DND-41 (cell line): Measurements from ENCODE around the gene FNBP1L.

Source experiments
- CTCF ChIP-seq: IDR thresholded peaks from 2 replicates; pipeline ENCODE4 v1.5.1; 2012; ENCODE audit warnings: borderline replicate concordance, low read length, moderate library complexity, mild to moderate bottlenecking; ENCODE audit not compliant: poor library complexity, severe bottlenecking; ENCODE audit errors: extremely low read depth
- EZH2 ChIP-seq: IDR thresholded peaks from 3 replicates; pipeline ENCODE4 v1.6.1; 2012; ENCODE audit warnings: borderline replicate concordance, low read depth, mild to moderate bottlenecking, moderate library complexity, low read length, inconsistent platforms; ENCODE audit not compliant: severe bottlenecking

DNA sequence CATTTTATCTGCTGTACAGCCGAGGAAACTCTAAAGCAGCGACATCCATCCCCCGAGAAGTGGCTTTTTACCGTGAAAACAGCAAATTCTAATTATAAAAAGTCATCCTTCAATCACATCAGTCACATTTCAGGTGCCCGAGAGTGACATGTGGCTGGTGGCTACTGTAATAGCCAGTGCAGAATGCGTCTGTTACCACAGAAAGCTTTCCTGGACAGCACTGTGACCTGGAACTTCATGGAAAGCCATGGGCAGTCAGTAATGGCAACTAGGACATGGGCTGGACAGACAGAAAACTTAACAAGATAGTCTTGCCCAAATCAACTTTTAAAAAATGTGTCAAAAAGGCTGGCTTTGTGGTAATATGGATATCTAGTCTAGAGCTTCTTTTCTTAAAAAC, 127.1 kb downstream of the FNBP1L start:
- TF ChIP-seq CTCF (no peak), EZH2 (no peak)
